Stimulated activated CD4-positive, alpha-beta T cell treated with anti-CD3 and anti-CD28 coated beads, Interleukin-12 subunit alpha, Interleukin-12 subunit beta, amount 100 ng/mL, for 4 hours (primary cell): ENCODE data around the gene ZNF660.
"Not testable (repeated sequence)": the region's sequence is repeated elsewhere in the genome, so short reads cannot be mapped to it uniquely, and the experiment has no call there.

Experiments
- DNase-seq: peaks from one replicate; pipeline ENCODE4 v3.0.0-alpha.2; 2020

ZNF660 gene

DNA sequence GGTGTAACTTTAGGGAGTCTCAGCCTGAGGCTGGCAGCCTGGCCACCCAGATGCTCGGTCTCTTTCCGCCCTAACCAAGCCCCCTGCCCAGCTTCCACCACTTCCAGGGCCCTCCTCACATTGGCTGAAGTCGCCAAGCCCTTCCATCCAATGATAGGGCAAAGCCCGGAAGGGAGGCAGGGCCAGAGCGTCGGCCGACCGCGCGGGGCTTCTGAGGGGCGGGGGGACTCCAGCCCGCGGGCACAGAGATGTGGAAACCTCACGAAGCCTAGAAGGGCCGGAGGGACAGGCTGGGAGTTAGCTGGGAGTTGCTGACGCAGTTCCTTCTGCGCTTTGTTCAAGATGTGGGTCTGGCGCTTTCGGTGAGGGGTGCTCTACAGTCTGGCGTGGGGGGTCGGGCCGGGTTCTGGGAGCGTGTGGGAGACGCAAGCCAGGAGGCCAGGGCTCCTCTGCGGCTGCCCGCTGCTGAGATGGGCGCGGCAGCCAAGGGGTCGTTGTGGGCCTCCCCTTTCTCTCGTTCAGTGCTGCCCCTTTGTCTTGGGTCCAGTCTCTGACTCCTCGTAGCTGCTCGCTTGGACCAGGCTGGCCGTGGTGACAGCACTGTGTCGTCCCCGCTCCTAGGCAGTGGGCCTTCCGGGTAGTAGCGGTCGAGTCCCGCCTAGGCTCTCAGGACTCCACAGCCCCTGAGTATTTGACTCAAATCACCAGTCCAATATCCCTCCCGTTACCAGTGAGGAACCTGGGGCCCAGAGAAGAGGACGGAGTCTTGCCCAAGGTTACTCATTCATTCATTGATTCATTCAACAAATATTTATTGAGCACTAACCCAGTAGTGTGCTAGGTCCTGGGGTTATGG, at the start of gene ZNF660:
Gene ZNF660 (plus strand): TSS at position 319 of the 856 bp plus-strand sequence. CDS start 9,230 bp downstream, outside the sequence.
- DNase-seq: no peak

DNA sequence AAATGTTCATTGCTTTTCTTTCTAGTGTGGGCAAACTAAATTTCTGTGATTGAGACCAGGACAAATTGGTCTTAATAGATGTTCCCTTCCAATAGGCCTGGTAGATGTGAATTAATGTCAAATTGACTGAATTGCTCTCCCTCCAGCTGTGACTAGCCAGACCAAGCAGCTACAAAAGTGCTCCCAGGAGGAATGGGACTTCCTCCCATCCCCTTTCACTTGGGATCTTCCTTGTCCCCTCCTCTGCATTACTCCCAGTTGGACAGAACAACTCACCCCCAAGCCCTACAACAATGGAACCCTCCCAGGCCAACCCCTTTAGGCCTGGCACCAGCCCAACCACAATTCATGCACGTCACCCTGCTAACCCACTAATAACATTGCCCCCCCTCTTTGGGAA, 49.4 kb upstream of the ZNF660 start:
- DNase-seq: no peak

DNA sequence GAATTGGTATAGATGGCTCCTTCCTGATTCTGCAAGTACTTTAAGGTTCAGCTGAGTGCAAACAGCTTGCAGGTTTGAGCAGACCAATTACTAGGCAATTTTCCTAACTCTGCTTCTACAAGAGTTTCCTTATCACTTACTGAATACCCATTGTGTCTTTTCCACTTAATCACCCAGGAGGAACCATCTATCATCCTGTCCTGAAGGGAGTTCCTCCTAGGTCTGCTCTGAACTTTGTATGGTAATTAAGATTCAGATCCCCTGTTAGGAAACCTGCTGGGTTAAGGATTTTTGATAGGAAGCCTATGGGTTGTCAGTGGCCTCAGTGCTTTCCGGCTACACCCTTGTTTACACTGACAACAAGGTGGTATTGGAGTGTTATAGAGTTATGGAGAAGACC, 40.0 kb upstream of the ZNF660 start:
- DNase-seq: not testable (repeated sequence)

DNA sequence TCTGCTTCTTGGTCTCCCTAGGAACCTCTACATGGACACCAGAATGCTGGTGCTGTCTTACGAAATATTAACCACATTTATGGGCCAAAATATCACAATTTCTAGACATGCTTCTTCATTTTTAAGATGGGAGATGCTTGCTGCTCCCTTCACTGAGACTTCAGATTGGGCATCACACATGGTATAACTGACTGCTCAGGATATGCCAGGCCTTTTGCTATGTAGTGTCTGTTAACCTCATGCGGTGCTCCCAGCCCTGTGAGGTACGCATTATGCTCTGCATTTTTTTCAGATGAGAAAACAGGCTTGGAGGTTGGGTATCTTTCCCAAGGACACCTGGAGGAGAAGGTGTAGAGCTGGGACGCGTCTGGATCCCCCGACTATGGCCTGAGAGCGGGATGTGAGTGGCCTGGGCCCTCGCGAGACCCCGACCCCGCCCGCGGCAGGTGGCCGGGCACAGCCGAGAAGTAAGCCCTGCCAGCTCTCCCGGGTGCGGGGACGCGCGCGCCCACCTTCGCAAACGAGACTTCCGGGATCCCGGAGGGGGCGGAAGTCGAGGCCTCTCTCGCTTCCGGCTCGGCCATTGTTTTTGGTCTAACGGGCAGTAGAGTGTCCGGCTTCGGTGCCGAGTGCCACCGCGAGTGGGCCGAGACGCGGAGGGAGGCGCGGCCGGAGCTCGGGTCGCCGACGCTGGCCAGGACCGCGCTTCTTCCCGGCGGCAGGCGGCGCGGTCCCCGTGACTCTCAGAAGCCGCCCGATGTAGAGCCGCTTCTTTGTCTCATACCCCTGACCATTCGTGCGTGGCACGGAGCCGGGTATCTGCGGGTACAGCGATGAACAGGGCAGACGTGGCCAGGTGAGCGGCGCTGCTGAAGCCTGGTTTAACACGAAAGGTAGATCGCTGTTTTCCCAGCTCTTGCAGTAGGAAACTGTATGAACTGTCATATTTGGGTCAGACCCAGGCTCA, 29.9 kb upstream of the ZNF660 start, which contains the start of gene ZKSCAN7:
Gene ZKSCAN7 (plus strand): TSS at position 568 of the 967 bp plus-strand sequence. CDS start 1,855 bp downstream, outside the sequence.
- peak; percentile 52 for DNase-seq

DNA sequence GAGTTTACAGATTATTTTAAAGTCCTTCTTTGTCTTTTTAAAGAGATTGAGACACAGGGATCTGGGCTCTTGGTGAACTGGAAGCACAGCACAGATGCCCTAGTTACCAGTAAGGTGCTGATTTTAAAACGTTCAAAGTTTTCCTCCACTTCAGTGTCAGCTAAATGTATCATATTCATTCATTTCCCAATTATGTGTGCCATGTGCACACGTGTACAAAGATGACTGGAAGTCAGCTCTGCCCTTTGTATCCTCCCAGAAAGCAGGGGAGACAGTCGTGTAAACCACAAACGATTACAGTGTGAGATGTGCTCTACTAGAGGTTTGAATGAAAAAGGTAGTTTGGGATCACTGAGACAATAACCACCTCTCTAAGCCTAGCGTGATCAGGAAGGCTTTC, 29.0 kb upstream of the ZNF660 start:
- DNase-seq: no peak

DNA sequence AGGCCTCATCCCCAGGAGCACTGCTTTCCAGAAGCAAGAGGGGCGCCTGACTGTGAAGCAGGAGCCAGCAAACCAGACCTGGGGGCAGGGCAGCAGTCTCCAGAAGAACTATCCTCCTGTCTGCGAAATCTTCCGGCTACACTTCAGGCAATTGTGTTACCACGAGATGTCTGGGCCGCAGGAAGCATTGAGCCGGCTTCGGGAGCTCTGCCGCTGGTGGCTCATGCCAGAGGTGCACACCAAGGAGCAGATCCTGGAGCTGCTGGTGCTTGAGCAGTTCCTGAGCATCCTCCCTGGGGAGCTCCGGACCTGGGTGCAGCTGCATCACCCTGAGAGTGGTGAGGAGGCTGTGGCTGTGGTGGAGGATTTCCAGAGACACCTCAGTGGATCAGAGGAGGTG, 27.7 kb upstream of the ZNF660 start:
- no peak for DNase-seq

DNA sequence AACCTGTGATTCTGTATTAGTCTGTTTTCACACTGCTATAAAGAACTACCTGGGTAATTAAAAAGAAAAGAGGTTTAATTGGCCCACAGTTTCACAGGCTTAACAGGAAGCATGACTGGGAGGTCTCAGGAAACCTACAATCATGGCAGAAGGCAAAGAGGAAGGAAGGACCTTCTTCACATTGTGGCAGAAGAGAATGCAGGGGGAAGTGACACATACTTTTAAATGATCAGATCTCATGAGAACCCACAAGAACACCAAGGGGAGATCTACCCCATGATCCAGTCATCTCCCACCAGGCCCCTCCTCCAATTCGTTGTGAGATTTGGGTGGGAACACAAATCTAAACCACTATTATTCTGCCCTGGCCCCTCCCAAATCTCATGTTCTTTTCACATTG, 23.7 kb upstream of the ZNF660 start:
- DNase-seq: no peak

DNA sequence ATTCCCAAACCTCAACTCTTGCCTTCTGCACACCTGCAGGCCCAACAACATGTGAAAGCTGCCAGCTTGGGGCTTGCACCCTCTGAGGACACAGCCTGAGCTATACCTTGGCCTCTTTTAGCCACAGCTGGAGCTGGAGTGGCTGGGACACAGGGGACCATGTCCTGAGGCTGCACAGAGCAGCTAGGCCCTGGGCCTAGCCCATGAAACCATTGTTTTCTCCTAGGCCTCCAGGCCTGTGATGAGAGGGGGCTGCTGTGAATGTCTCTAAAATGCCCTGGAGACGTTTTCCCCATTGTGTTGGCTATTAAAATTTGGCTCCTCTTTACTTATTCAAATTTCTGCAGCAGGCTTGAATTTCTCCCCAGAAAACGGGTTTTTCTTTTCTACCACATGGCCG, 22.6 kb upstream of the ZNF660 start:
- no peak for DNase-seq

DNA sequence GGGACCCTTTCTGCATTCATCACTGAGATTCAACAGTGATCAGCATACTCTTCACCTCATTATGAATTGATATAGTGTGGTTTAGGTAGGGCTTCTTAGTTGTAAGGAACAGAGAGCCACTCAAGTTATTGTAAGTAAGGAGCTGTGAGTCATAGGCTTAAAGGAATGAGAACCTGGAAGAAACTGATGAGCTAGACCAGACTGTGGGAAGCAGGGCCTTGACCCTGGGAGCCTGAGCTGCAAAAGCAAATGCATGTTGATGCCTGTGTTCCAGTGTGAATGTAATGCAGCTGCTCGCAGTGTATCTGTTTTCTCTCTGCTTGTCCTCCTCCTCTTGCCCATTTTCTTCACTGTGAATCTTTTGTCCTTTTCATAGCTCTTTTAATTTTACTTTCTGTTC, 16.2 kb upstream of the ZNF660 start:
- DNase-seq: no peak

DNA sequence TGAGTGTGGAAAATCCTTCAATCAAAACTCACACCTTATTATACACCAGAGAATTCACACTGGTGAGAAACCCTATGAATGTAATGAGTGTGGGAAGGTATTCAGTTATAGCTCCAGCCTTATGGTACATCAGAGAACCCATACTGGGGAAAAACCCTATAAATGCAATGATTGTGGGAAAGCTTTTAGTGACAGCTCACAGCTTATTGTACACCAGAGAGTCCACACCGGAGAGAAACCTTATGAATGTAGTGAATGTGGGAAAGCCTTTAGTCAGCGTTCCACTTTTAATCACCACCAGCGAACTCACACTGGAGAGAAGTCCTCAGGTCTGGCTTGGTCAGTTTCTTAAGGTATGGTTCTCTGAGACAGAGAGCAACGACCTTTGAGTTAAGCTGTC, 13.7 kb upstream of the ZNF660 start:
- DNase-seq: no peak

DNA sequence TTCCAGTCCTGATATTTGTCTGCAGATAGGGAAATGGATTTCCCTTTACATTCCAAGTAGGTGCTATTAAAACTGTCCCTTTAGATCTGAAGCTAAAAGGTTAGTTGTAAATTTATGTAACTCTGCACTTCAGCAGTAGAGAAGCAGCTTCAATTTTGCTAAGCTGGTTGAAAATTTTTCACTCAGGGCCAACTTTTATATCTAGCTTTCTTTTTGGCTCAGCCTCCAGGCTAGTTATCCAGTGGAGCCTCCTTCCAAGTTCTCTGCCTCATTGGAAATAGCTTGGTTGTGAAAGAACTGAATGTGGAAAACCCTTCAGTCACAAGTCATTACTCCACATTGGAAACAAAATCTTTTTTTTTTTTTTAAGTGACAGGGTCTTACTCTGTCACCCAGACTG, 8.2 kb upstream of the ZNF660 start:
- DNase-seq: no peak

DNA sequence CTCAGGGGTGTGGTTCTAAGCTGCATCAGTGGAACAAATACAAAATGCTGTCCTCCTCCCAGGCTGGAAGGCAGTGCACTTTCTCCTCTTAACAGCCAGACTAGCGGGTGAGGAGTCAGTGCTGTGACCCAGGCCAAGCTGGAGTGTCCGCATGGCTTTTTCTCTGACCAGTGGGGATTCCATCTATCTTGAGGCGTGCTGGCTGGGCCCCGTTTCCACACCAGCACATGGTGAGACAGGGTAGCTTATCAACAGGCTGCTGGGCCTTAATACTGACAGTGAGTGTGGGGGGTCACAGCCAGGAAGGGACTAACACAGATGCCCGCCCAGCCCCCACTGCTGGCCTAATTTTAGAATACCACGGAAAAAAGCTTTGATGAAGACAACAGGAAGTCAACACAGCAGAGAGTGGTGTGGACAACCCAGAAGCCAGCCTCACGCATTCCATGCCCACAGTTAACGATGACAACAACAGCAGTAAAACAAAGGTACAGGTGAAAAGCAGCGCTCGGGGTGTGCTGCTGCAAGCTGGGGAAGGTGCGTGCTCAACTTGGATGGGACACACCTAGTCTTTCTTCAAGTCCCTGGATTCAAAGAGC, 7.3 kb upstream of the ZNF660 start:
- DNase-seq: not testable (repeated sequence)

DNA sequence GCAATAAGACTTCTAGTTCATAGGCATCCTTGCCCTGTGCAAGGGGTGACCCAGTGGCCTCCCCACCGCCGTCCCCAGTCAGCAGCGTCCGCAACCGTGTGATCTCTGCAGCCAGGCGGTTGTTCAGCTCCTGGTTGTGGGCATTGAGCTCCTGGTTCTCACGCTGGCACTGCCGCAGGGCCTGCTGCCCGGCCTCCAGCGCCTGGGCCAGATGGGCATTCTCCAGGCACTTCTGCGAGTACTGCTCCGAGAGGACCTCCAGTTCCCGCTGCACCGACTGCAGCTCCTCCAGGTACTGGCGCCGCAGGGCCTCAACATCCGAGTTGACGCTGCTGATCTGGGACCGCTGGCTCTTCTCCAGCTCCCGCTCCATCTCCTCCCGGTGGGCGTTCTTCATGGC, 6.4 kb upstream of the ZNF660 start:
- DNase-seq: not testable (repeated sequence)

DNA sequence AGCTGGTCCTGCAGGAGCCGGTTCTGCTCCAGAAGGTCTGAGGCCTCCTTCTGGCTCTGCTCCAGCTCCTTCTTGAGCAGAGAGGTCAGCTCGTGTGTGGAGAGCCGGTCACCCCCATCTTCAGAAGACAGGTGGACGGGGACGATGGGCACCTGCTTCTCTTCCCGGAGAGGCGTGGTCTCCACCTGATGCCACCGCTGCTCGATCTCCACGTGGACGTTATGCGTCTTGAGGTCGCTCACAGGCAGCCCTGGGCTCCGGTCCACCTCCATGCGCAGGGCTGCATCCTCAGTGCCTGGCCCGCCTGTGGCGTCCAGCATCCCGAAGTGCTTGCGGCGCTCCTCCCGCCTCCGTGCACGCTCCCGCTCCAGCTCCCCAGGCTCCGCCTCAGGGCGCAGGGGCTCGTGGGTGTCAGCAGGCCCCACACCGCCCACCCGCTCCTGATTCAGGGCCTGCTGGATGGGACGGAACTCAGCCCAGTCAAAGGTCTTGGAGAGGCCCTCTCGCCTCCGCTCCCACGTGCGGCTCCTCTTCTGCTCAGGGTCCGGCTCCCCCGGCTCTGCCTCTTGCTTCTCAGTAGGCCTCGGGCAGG, 5.7 kb upstream of the ZNF660 start:
- not testable (repeated sequence) for DNase-seq

DNA sequence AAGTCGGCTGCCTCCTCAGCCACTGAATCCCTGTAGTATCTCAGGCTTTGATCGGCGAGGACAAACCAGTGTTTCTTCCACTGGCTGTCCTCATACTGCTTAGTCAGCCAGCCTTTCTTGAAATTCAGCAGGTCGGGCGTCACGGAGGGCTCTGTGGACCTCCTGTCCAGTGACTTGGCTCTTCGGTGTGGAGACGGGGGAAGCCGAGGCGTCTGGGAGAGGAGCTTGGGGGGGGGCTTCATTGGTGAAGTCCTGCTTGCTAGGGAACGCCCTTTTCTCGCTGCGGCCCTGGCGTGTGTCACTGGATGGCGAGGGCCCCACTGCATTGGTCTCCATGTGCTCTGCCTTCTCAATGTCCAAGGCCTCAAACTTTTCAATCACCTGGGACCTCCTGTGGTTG, 5.0 kb upstream of the ZNF660 start:
- not testable (repeated sequence) for DNase-seq

DNA sequence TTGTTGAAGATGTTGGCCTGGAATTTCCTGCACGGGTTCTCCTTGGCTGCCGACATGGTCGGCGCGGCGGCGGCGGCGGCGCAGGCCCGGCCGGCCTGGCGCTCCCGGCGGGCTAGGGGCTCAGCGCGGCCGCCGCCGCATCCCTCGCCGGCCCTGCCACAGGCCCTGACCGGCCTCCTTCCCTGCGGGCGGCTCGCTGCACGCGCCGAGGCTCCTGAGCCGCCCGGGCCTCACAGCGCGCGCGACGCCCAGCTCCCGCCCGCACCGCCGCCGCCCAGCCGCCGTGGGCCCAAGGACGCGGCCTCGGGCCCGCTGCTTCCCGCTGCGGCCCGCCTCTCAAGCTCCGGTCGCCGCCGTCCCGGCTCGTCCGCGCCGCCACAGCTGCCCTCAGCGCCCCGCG, 3.8 kb upstream of the ZNF660 start:
- not testable (repeated sequence) for DNase-seq

DNA sequence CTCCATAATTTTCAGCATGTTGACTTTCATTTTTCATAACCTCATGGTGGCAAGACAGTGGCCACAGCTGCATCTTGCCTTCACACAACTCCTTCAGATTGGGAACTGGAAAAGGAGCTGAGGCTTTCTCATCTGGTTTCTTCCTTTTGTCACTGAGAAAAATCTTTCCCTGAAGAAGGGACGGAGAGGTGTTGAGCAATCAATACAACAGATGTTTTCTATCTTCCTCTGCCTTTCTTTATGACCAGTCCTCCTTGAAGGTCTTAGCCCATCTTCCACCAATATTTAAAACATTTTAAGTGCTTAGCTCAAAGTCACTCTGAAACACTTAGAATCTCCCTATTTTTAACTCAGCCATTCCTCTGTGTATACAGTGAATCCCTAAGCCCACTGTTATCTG, 11.9 kb downstream of the ZNF660 start:
- no peak for DNase-seq

DNA sequence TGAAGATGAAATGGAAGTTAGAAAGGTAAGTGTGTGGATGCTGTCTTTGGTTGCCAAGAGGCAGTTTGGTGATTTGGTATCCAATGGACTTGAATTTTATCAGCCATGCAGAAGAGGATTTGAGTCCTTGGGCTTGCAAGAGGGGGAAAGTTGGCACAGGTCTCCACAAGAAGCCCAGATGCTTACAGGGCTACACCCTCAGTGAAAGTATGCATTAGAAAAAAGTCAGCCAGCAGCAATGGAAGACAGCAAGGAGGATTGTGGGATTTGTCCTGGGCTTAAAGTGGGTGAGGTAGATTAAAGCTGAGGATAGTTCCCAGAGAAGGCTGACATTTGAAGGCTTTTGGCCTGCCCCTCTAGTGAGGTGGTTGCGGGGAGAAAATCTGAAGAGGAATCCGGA, 17.0 kb downstream of the ZNF660 start:
- DNase-seq: no peak

DNA sequence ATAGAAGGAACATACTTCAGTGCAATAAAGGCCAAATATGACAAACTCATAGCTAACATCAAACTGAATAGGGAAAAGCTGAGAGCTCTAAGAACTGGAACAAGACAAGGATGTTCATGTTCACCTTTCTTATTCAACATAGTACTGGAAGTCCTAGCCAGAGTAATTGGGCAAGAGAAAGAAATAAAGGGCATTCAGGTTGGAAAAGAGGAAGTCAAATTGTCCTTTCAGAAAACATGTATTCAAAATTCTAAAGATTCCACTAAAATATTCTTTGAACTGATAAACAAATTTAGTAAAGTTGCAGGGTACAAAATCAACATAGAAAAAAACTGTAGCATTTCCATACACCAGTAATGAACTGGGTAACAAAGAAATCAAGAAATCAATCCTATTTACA, 27.9 kb downstream of the ZNF660 start:
- DNase-seq: no peak

DNA sequence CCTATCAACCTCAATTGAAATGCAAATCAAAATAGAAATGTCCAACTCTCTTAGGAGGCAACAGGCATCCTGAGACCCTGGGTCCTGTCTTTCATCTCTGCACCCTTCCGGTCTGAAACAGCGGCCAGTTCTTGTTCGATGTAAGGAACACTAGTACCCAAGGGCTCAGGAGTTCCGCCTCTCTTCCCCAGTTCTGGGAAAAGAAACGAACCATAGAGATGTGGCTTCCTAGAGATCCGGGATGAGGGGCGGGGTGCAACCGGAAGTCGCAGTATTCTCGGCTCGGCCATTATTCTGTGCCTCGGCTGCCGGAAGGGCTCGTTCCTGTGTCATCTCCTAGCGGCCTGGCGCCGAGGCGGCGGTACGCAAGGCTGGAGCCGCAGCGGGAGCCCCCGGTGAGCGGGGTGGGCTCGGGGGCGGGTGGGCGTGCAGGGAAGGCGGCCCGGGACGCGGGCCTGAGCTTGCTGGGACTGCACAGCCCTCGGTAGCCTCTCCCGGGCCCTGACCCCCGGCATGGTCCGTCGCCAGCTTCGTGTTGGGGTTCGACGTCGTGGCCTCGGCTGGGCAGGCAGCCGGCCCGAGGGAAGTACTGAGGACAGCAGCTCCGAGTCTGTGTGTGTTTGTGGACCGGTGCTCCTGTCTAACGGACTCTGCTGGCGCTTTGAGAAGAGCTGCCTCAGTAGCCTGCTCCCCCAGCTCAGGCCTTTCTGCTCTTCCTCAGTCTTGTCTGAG, 40.2 kb downstream of the ZNF660 start, which contains the start of gene ZNF197:
Gene ZNF197 (plus strand): TSS at position 288 of the 732 bp plus-strand sequence. CDS start 4,119 bp downstream, outside the sequence.
- DNase-seq: peak; percentile 58

DNA sequence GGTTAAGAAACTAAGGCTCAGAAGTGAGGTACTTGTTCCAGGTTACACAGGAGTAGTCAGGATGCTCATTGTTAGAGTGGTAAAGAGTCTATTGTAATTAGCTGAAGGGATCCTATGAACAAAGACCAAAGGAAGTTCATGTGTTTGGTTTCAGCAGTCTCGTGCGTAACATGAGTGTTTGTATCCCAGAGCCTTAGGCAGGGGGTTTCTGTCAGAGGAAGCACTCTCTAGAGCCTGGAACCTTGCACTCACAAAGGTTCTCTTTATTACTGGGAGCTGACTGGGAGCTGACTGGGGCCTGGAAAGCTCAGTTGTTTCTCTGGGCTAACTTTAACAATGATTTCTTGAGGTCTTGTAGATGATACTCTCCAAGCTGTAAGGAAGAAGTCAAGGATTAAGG, 44.0 kb downstream of the ZNF660 start:
- DNase-seq: no peak

DNA sequence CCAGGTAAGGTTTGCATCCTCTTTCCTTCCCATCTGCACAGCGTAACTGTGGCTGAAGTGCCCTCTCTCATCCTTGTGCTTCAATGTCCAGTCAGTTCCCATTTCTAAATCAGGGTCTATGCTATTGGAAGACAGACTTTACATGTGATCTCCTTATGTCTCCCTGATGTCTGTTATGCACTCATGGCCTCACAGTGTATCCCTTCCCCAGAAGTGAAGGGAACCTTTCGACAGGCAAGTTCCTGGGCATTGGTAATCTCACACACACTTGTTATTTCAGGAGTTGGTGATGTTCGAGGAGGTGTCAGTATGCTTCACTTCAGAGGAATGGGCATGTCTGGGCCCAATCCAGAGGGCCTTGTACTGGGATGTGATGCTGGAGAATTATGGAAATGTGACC, 47.4 kb downstream of the ZNF660 start:
- DNase-seq: no peak
